ENCODE data around the gene CDH13.

CDH13 gene

GRCh38 chr16:82763371-82763770, 136.6 kb downstream of the CDH13 start:
- TF ChIP-seq ZFX (IDR thresholded peaks at IDR 0.05) (no peak), CTCF (conservative IDR thresholded peaks at IDR 0.05) (no peak)
- H3K27ac ChIP-seq = no peak overlapping the region

GRCh38 chr16:82767198-82767597, 140.4 kb downstream of the CDH13 start:
- TF ChIP-seq ZFX (IDR thresholded peaks at IDR 0.05) = no peak
- no peak for TF ChIP-seq CTCF (conservative IDR thresholded peaks at IDR 0.05)

GRCh38 chr16:82767808-82768207, 141.0 kb downstream of the CDH13 start:
- no peak for TF ChIP-seq CTCF (conservative IDR thresholded peaks at IDR 0.05)
- no peak for TF ChIP-seq ZFX (IDR thresholded peaks at IDR 0.05)
- no peak overlapping the region for H3K27ac ChIP-seq

More at GRCh38 chr16:82767198-82767597, 140.4 kb downstream of the CDH13 start:
- H3K27ac ChIP-seq = no peak overlapping the region

- TF ChIP-seq ZFX (IDR thresholded peaks at IDR 0.05) (no peak), CTCF (conservative IDR thresholded peaks at IDR 0.05) (no peak)
- H3K27ac ChIP-seq = no peak overlapping the region
These were observed 143.1 kb downstream of the CDH13 start for GRCh38 chr16:82769845-82770244.

DNA sequence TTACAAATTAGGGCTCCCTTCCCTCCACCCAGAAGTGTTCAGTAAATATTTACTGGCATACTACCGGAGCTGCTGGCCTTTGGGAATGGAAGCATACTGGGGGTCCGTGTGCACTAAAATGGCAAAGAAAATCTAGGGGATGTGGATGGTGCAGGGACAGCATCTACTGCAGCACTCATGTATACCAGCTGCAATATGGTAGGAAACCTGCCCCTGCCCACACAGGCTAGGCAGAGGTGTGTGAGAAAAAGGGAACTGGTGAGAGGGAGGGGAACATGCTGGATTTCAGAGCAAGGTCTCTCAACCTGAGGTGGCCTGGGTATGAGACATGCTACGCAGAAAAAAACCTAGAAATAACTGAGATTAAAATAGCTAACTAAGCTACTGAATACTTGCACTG, 145.4 kb downstream of the CDH13 start:
- TF ChIP-seq CTCF (conservative IDR thresholded peaks at IDR 0.05) (no peak), ZFX (IDR thresholded peaks at IDR 0.05) (no peak)
- no peak overlapping the region for H3K27ac ChIP-seq

- no peak for TF ChIP-seq CTCF (conservative IDR thresholded peaks at IDR 0.05)
- no peak for TF ChIP-seq ZFX (IDR thresholded peaks at IDR 0.05)
These were observed 146.2 kb downstream of the CDH13 start for GRCh38 chr16:82773018-82773417.

DNA sequence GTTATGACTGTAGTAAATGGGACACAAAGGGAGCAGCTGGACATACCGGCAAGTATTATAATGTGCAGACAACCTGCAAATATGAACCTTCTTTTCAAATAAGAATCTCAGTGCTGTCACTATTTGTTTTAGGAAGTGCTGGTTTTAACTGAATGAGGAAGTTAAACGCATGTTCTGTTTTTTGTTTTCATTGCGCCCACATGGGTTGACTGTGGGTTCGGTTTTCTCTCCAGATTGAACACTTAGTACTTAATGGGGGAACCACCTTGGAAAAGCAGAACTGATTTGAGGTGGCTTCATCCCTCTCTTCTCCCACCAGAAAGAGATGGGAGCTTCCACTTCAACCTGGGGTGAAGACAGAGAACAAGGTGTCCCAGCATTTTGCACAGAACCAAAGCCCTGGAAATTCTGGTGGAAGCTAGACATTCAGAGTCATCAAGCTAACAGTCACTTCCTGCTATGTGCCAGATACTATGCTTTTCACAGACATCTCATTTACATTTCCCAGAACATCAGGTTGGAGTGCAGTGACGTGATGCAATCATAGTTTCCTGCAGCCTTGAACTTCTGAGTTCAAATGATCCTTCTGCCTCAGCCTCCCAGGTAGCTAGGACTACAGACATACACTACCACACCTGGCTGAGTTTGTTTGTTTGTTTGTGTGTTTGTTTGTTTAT, 149.8 kb downstream of the CDH13 start:
- H3K27ac ChIP-seq = no peak overlapping the region
- TF ChIP-seq ZFX (IDR thresholded peaks at IDR 0.05) (no peak), CTCF (conservative IDR thresholded peaks at IDR 0.05) (no peak)

More at GRCh38 chr16:82773018-82773417, 146.2 kb downstream of the CDH13 start:
- H3K27ac ChIP-seq = no peak overlapping the region
